T-helper 1 cell treated with Interleukin-12 subunit alpha and Interleukin-12 subunit beta and Interleukin-4 antibody, amounts not matched to agents 30 μg/mL and 1 μg/mL, for 36 hours (primary cell): ENCODE results near the gene ASF1B.

Experiments
- H3K27ac Mint-ChIP-seq: one replicate; pipeline ENCODE4 v1.8.0; 2021; ENCODE audit warnings: mild to moderate bottlenecking, mixed read lengths
- H3K27me3 Mint-ChIP-seq: one replicate; pipeline ENCODE4 v1.8.0; 2021; ENCODE audit warnings: low read depth, mixed read lengths
- H3K36me3 Mint-ChIP-seq: one replicate; pipeline ENCODE4 v1.8.0; 2021; ENCODE audit warnings: low read depth, mixed read lengths
- H3K4me1 Mint-ChIP-seq: one replicate; pipeline ENCODE4 v1.8.0; 2021; ENCODE audit warnings: low read depth, mixed read lengths
- H3K4me3 Mint-ChIP-seq: one replicate; pipeline ENCODE4 v1.8.0; 2021; ENCODE audit warnings: mild to moderate bottlenecking, moderate library complexity, mixed read lengths
- H3K9me3 Mint-ChIP-seq: one replicate; pipeline ENCODE4 v1.8.0; 2021; ENCODE audit warnings: mixed read lengths

Gene ASF1B

GRCh38 chr19:14096272-14096992, 40.0 kb downstream of the ASF1B start:
- H3K36me3 Mint-ChIP-seq, result peaks cover 12% of the 10 kb centered on the region

DNA sequence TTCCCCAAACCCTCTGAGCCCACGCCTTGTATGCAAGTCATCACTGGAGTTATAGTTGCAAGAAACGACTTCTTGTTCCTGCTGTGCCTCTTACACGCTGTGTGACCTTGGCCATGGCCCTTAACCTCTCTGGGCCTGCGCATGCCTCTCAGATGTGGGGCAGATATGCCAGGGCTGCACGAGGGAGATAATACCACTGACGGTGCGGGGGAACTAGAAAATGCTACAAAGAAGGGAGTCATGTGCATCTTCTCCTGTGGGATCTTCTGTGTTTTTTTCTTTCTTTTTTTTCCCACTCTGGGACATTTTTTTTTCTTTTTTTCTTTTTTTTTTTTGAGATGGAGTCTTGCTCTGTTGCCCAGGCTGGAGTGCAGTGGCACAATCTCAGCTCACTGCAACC, 41.5 kb downstream of the ASF1B start:
- peaks cover 8% of the 10 kb centered on the region for H3K4me1 Mint-ChIP-seq
- no peaks in the 10 kb centered on the region for H3K27me3 Mint-ChIP-seq
- H3K9me3 Mint-ChIP-seq, result peaks cover 8% of the 10 kb centered on the region
- peaks cover 8% of the 10 kb centered on the region for H3K36me3 Mint-ChIP-seq
- no peak overlapping the region for H3K4me3 Mint-ChIP-seq
- H3K27ac Mint-ChIP-seq, result no peak overlapping the region

More at GRCh38 chr19:14096272-14096992, 40.0 kb downstream of the ASF1B start:
- Mint-ChIP-seq H3K27me3 (no peaks in the 10 kb centered on the region), H3K27ac (no peak overlapping the region), H3K9me3 (peaks cover 8% of the 10 kb centered on the region), H3K4me1 (peaks cover 7% of the 10 kb centered on the region), H3K4me3 (no peak overlapping the region)

GRCh38 chr19:14093117-14093823, 43.1 kb downstream of the ASF1B start:
- H3K4me1 Mint-ChIP-seq, result peaks cover 14% of the 10 kb centered on the region
- no peak overlapping the region for H3K4me3 Mint-ChIP-seq
- H3K27me3 Mint-ChIP-seq, result no peaks in the 10 kb centered on the region
- H3K36me3 Mint-ChIP-seq, result peaks cover 15% of the 10 kb centered on the region
- peaks cover 8% of the 10 kb centered on the region for H3K9me3 Mint-ChIP-seq
- no peak overlapping the region for H3K27ac Mint-ChIP-seq

DNA sequence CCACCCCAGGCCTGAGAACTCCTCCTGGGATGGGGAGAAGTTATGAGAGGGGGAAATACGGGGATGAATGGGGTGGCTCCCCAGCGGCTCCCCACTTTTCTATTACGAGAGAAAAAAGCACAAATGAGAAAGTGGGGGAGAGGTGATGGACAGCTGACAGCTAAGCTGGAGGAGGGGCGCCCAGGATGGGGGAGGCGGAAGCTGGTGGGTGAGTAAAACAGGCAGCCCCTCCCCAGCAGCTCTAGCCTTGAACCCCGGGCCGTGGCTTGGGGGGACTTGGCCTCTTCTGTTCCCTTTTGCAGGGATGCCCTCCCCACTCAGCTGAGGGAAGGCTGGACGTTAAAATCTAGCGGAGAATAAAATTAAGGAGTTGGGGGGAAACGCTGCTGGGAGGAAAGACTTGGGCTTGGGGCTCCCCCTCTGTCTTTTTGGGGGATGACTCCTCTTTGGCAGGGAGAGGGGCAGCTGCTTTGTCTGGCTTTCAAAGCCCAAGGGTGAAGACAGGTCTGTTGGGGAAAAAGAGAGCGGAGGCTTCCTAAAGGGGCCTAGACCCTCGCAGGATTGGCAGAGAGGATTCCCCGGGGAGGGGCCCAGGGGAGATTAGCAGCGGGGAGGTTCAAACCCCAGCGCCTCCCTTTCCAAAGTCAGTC, 44.5 kb downstream of the ASF1B start:
- H3K36me3 Mint-ChIP-seq, result peaks cover 21% of the 10 kb centered on the region
- peaks cover 18% of the 10 kb centered on the region for H3K4me1 Mint-ChIP-seq
- peaks cover 8% of the 10 kb centered on the region for H3K9me3 Mint-ChIP-seq
- H3K27ac Mint-ChIP-seq, result peak overlapping the region; percentile 99
- peak overlapping the region; percentile 99 for H3K4me3 Mint-ChIP-seq
- no peaks in the 10 kb centered on the region for H3K27me3 Mint-ChIP-seq

DNA sequence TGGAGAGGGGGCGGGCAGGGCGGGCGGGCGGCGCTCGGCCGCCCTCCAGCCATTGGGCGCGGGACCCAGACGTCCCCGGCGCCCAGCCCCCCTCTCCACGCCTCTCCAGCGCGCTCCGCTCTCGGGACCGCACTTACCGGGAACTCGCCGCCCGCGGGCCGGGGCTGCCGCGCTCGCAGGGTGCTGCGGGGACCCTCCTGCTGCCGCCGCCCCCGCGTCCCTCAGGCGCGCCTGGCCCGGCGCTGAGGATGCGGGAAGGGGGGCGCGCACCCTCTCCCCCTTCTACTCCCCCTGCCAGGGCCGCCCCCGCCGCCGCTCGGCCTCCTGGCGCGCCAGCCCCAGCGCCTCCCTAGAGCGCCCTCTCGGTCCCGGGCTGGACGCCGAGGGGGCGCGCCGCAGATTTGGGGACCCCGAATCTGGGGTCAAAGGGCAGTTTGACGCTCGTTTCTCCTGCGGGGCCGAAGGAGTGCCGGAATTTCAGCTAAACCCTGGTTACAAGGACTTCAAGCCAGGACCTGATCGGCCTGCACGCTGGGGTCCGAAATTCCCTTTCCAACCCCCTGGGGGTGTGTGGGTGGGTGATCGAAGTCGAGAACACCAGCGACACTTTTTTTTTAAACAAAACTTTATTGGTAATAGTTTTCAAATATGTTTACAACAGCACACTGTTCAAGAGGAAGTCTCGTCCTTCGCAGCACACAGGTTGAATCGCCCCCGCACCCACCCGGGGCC, 45.1 kb downstream of the ASF1B start:
- Mint-ChIP-seq H3K4me1 (peaks cover 18% of the 10 kb centered on the region), H3K9me3 (peaks cover 8% of the 10 kb centered on the region), H3K27ac (peak overlapping the region; percentile 99), H3K27me3 (no peaks in the 10 kb centered on the region), H3K36me3 (peaks cover 17% of the 10 kb centered on the region), H3K4me3 (peak overlapping the region; percentile 99)

- Mint-ChIP-seq H3K4me1 (peaks cover 18% of the 10 kb centered on the region), H3K4me3 (peak within 1 kb of the TSS; percentile 99), H3K36me3 (peaks cover 17% of the 10 kb centered on the region), H3K9me3 (peaks cover 8% of the 10 kb centered on the region), H3K27ac (peak within 1 kb of the TSS; percentile 99), H3K27me3 (no peaks in the 10 kb centered on the region)
Observed at GRCh38 chr19:14090509-14091080, 45.8 kb downstream of the ASF1B start, which contains the start of gene SAMD1. Gene SAMD1, minus strand, starts transcription at chr19:14090751.

- peaks cover 18% of the 10 kb centered on the region for H3K4me1 Mint-ChIP-seq
- H3K9me3 Mint-ChIP-seq, result peaks cover 8% of the 10 kb centered on the region
- H3K27me3 Mint-ChIP-seq, result no peaks in the 10 kb centered on the region
- peak overlapping the region; percentile 82 for H3K4me3 Mint-ChIP-seq
- H3K27ac Mint-ChIP-seq, result peak overlapping the region; percentile 4
- H3K36me3 Mint-ChIP-seq, result peaks cover 17% of the 10 kb centered on the region
Observed at GRCh38 chr19:14089662-14090508, 46.5 kb downstream of the ASF1B start.

DNA sequence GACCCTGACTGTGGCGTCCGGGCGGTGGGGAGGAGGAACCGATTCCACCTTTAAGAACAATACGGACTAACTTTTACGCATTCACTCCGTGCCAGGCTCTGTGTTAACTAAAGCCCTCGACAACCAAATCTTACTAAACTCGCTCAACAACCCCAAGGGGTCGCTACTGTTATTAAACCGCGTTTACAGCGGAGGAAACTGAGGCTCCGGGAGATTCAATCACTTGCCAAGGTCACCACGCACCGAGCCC, 47.1 kb downstream of the ASF1B start:
- Mint-ChIP-seq H3K4me3 (peak overlapping the region; percentile 62), H3K36me3 (peaks cover 17% of the 10 kb centered on the region), H3K27ac (peak overlapping the region; percentile 4), H3K4me1 (peaks cover 18% of the 10 kb centered on the region), H3K9me3 (peaks cover 8% of the 10 kb centered on the region), H3K27me3 (no peaks in the 10 kb centered on the region)

GRCh38 chr19:14088634-14089411, 47.6 kb downstream of the ASF1B start:
- Mint-ChIP-seq H3K27ac (peak overlapping the region; percentile 4), H3K36me3 (peaks cover 17% of the 10 kb centered on the region), H3K27me3 (no peaks in the 10 kb centered on the region), H3K4me3 (peak overlapping the region; percentile 62), H3K9me3 (peaks cover 8% of the 10 kb centered on the region), H3K4me1 (peaks cover 18% of the 10 kb centered on the region)

DNA sequence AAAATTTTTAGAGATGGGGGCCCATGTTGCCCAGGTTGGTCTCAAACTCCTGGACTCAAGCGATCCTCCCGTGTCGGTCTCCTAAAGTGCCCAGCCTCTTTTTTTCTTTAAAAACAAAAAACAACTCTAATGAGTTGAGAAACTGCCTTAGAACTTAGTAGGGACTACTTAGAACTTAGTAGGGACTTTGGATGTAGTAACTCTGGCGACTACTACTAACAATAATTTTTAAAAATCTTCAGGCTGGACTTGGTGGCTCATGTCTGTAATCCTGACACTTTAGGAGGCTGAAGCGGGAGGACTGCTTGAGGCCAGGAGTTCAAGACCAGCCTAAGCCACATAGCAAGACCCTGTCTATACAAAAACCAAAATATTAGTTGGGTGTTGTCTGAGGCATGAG, 50.3 kb downstream of the ASF1B start:
- no peaks in the 10 kb centered on the region for H3K9me3 Mint-ChIP-seq
- H3K36me3 Mint-ChIP-seq, result peaks cover 14% of the 10 kb centered on the region
- H3K4me1 Mint-ChIP-seq, result peaks cover 18% of the 10 kb centered on the region
- H3K27ac Mint-ChIP-seq, result no peak overlapping the region
- no peaks in the 10 kb centered on the region for H3K27me3 Mint-ChIP-seq
- no peak overlapping the region for H3K4me3 Mint-ChIP-seq

DNA sequence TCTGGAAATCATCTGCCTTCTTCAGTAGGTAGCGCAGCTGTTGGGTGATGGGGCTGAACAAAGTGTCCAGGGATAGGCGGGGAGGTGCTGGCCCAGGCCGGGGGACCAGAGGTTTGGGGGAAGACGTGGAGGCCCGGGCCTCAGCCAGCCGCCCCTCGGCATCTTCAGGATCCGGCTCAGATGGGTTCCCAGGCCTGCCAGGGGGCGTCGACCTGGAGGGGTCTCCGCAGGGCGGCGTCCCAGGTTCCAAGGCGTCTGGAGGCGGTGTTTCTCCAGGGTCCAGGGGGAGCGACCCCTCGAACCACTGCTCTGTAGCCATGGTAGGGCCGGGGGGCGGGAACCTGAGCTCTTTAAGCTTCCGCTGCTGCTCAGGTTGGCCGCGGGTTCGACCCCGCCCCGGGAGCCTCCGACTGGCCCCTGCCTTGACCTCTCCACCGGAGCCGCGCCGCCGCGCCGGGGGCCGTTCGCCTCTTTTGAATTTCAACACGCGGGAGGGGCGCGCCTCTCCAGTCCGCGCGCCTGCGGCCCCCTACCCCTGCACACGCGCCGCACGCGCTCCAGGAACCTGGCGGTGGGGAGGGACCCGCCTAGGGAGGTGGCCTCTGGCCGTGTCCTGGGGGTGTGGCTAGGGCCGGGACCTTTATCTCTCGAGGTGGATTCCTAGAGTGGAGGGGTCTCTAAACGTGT, 50.9 kb downstream of the ASF1B start, which contains the start of gene C19orf67:
C19orf67 (minus strand) TSS at position 475 of the 687 bp plus-strand sequence; CDS start at position 319, 156 bp downstream.
- Mint-ChIP-seq H3K9me3 (no peaks in the 10 kb centered on the region), H3K27me3 (no peaks in the 10 kb centered on the region), H3K36me3 (peaks cover 14% of the 10 kb centered on the region), H3K27ac (no peak within 1 kb of the TSS), H3K4me1 (peaks cover 20% of the 10 kb centered on the region), H3K4me3 (no peak within 1 kb of the TSS)

- H3K27ac Mint-ChIP-seq, result peak overlapping the region; percentile 41
- peaks cover 13% of the 10 kb centered on the region for H3K4me1 Mint-ChIP-seq
- peaks cover under 1% of the 10 kb centered on the region for H3K36me3 Mint-ChIP-seq
- H3K9me3 Mint-ChIP-seq, result no peaks in the 10 kb centered on the region
- H3K27me3 Mint-ChIP-seq, result no peaks in the 10 kb centered on the region
- H3K4me3 Mint-ChIP-seq, result peak overlapping the region; percentile 93
Observed at GRCh38 chr19:14082675-14082960, 53.8 kb downstream of the ASF1B start.
